IMR-90 (cell line): ENCODE results near the gene YBX2. TPM values are rescaled to one million over a fixed set of nuclear protein-coding genes. Genes with fewer than 3 reads are reported as not detected.

Source experiments
- ATAC-seq: fragments of 200-7000 bp; cut with Tn5 transposase; 2 replicates; pipeline ENCODE4 v1.9.1; 2020; ENCODE audit warnings: low read depth, mild to moderate bottlenecking, moderate library complexity
- BruUV-seq: library from RNA; stranded (reverse); fragments of 400-500 nt; replicated peaks from 2 replicates; lab custom pipeline; 2021; lab: Mats Ljungman, UMichigan
- CTCF ChIA-PET: fragments of 300-600 bp; formaldehyde crosslinking; extraction: SDS; loops from one replicate; lab custom pipeline; 2021; ENCODE audit warnings: antibody characterized with exemption; lab: Yijun Ruan, JAX
- POLR2A ChIA-PET: fragments of 300-600 bp; sonication (Branson Sonifier 250); formaldehyde crosslinking; loops from one replicate; lab custom pipeline; 2022; ENCODE audit warnings: antibody characterized with exemption; ENCODE audit not compliant: unreplicated experiment; lab: Charles Lee
- DNase-seq: peaks from one replicate; pipeline ENCODE4 v3.0.0; 2013
- H2AFZ ChIP-seq: replicated peaks from 2 replicates; pipeline ENCODE3; 2013; ENCODE audit warnings: low read length, mild to moderate bottlenecking; ENCODE audit not compliant: poor library complexity
- H2AK5ac ChIP-seq: 2 replicates; pipeline ENCODE4 v1.6.1; 2013; ENCODE audit warnings: low read depth, low read length, inconsistent platforms
- H2AK9ac ChIP-seq: replicated peaks from 2 replicates; pipeline ENCODE3; 2013; ENCODE audit warnings: mild to moderate bottlenecking, low read depth, low read length, moderate library complexity; ENCODE audit not compliant: poor library complexity
- H2BK120ac ChIP-seq: 2 replicates; pipeline ENCODE4 v1.6.1; 2013; ENCODE audit warnings: low read depth, low read length, inconsistent platforms
- H2BK15ac ChIP-seq: 3 replicates; pipeline ENCODE4 v1.6.1; 2013; ENCODE audit warnings: low read depth, low read length, inconsistent platforms
- H2BK20ac ChIP-seq: 2 replicates; pipeline ENCODE4 v1.6.1; 2013; ENCODE audit warnings: low read depth, mild to moderate bottlenecking, inconsistent platforms, low read length, moderate library complexity
- H2BK5ac ChIP-seq: 2 replicates; pipeline ENCODE4 v1.6.1; 2013; ENCODE audit warnings: mild to moderate bottlenecking, low read depth, low read length, inconsistent platforms; ENCODE audit not compliant: poor library complexity, severe bottlenecking
- H3K14ac ChIP-seq: replicated peaks from 2 replicates; pipeline ENCODE4 v1.6.1; 2013; ENCODE audit warnings: low read depth, low read length, inconsistent platforms
- H3K18ac ChIP-seq: 2 replicates; pipeline ENCODE4 v1.6.1; 2013; ENCODE audit warnings: low read depth, low read length, control low read depth
- H3K23ac ChIP-seq: 2 replicates; pipeline ENCODE4 v1.6.1; 2013; ENCODE audit warnings: low read depth, low read length, inconsistent platforms
- H3K27ac ChIP-seq: 2 replicates; pipeline ENCODE4 v1.5.1; 2013; ENCODE audit warnings: mild to moderate bottlenecking, control low read depth, low read length; ENCODE audit not compliant: insufficient read depth
- H3K27me3 ChIP-seq: 2 replicates; pipeline ENCODE4 v1.6.1; 2013; ENCODE audit warnings: low read length; ENCODE audit not compliant: control insufficient read depth, insufficient read depth
- H3K36me3 ChIP-seq: 2 replicates; pipeline ENCODE4 v1.6.1; 2013; ENCODE audit warnings: low read length, mixed read lengths; ENCODE audit not compliant: control insufficient read depth, insufficient read depth
- H3K4ac ChIP-seq: 2 replicates; pipeline ENCODE4 v1.6.1; 2013; ENCODE audit warnings: low read depth, low read length, inconsistent platforms
- H3K4me1 ChIP-seq: 2 replicates; pipeline ENCODE4 v1.6.1; 2013; ENCODE audit warnings: low read length, mixed read lengths; ENCODE audit not compliant: control insufficient read depth, insufficient read depth
- H3K4me2 ChIP-seq: 2 replicates; pipeline ENCODE4 v1.6.1; 2013; ENCODE audit warnings: low read depth, mild to moderate bottlenecking, control low read depth, low read length, moderate library complexity
- H3K4me3 ChIP-seq: 2 replicates; pipeline ENCODE4 v1.5.1; 2013; ENCODE audit warnings: low read depth, mild to moderate bottlenecking, control low read depth, low read length, moderate library complexity; ENCODE audit not compliant: insufficient read depth
- H3K56ac ChIP-seq: 2 replicates; pipeline ENCODE4 v1.6.1; 2013; ENCODE audit warnings: low read length, inconsistent platforms; ENCODE audit not compliant: insufficient read depth; ENCODE audit errors: extremely low read depth
- H3K79me1 ChIP-seq, 2 experiments: 2 replicates each; pipeline ENCODE4 v1.6.1; 2013; ENCODE audit warnings: low read length in 2 of 2, inconsistent platforms in 1 of 2, low read depth in 1 of 2
- H3K9ac ChIP-seq: 2 replicates; pipeline ENCODE4 v1.6.1; 2013; ENCODE audit warnings: low read depth, low read length, control low read depth
- H3K9me1 ChIP-seq: 2 replicates; pipeline ENCODE4 v1.6.1; 2013; ENCODE audit warnings: low read length, inconsistent platforms; ENCODE audit not compliant: insufficient read depth
- H3K9me3 ChIP-seq: 2 replicates; pipeline ENCODE4 v1.6.1; 2013; ENCODE audit warnings: low read length; ENCODE audit not compliant: control insufficient read depth, insufficient read depth
- H4K20me1 ChIP-seq: 2 replicates; pipeline ENCODE4 v1.6.1; 2013; ENCODE audit warnings: low read length, inconsistent platforms; ENCODE audit not compliant: insufficient read depth
- H4K5ac ChIP-seq: 2 replicates; pipeline ENCODE4 v1.6.1; 2013; ENCODE audit warnings: mild to moderate bottlenecking, low read depth, low read length, control low read depth
- H4K8ac ChIP-seq, 2 experiments: 2 replicates each; pipeline ENCODE4 v1.6.1; 2013; ENCODE audit warnings: low read depth in 2 of 2, low read length in 2 of 2, control low read depth in 1 of 2, inconsistent platforms in 1 of 2
- H4K91ac ChIP-seq: 2 replicates; pipeline ENCODE4 v1.6.1; 2013; ENCODE audit warnings: low read depth, low read length, inconsistent platforms; ENCODE audit not compliant: insufficient read depth
- CHD1 ChIP-seq: IDR thresholded peaks from 2 replicates; pipeline ENCODE4 v1.6.1; 2012; ENCODE audit warnings: low read depth, low read length, improper control_type of control experiment
- WGBS, 2 experiments: methylation state at CpG; one replicate each; pipeline versions ENCODE4 v1.1.5 to v1.1.7; 2013; ENCODE audit warnings: missing lambda C conversion rate in 2 of 2; ENCODE audit not compliant: insufficient read length in 1 of 2; ENCODE audit errors: extremely low coverage in 2 of 2; 5-methylcytosine and 5-hydroxymethylcytosine counted together
- dilution Hi-C: fragments of 300-500 bp; cut with HindIII; formaldehyde crosslinking; loops from one replicate; pipeline ENCODE4 v1.14.3; 2018; ENCODE audit warnings: low sequenced_read_pairs; ENCODE audit not compliant: unreplicated experiment
- in situ Hi-C: fragments of 300-500 bp; cut with MboI; formaldehyde crosslinking; loops from 3 replicates; pipeline ENCODE4 v1.14.3; 2019; ENCODE audit warnings: low sequenced_read_pairs, inconsistent platforms, mixed read lengths
- intact Hi-C: fragments of 100-400 bp; cut with micrococcal nuclease; formaldehyde crosslinking; loops from 2 replicates; pipeline ENCODE4 v1.10.0; 2022
- polyA plus RNA-seq, 3 experiments: library from polyadenylated mRNA; depleted of rRNA; stranded (reverse); fragments of >200 nt; gene quantifications; 2 replicates each; pipeline ENCODE4 v1.2.3, GENCODE V29; 2012; ENCODE audit warnings: low replicate concordance in 1 of 3
- total RNA-seq: library from RNA; depleted of rRNA; stranded (reverse); fragments of >200 nt; gene quantifications from 2 replicates; pipeline ENCODE4 v1.2.3, GENCODE V29; 2012

YBX2 gene
- total and polyA plus RNA-seq, 2 of the 4 experiments (the other 2 are of a cell fraction), result 0.17 TPM; not detected in 1

DNA sequence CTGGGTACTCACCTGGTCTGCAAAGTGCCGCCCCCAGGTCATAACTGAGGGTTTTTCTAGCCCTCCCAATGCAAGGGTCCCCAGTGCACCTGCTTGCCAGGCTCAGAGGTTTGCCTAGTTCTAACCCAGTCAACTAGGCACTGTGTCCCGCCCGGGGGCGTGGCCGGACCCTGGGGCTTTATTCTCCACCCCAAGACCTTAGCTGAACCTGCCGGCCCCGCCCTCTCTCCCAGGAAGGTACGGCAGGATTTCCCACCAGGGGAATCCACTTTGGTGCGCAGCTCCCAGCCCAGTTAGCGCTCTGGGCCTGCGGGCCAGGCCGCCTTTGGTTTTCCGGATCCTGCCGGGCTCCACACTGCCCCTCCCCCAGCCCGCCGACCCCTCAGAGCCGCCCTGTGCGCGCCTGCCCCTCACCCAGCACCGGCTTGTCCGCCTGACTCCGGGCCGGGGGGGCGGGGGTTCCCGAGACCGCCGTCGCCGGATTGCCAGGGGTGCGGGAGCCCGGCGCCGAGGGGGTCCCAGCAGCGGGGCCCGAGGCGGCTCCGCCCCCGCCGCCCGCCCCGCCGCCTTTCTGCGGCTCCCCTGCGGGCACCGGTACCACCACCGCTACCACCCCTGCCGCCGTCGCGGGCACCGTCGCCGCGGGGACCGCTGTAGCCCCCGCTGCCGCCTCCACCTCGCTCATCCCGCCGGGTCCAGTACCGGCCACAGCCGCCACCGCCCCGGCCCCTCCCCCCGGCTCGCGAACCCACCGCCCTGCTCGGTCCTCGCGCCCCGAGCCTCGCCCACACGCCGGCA is 424 bp downstream of the YBX2 start:
- no peak overlapping the region for H3K56ac ChIP-seq
- H3K4me3 ChIP-seq, result no peak overlapping the region
- H2AK9ac ChIP-seq, result no peak overlapping the region
- H3K9me1 ChIP-seq, result no peaks in the 10 kb centered on the region; the same call in 1 of the 2 replicates
- peaks cover 3% of the 10 kb centered on the region for H3K4me1 ChIP-seq
- no peak overlapping the region for H3K14ac ChIP-seq
- no peak overlapping the region for H2BK15ac ChIP-seq
- H4K20me1 ChIP-seq, result 0 out of 2 replicates have a peak, but pooled peaks cover 3% of the 10 kb centered on the region
- BruUV-seq, result no TSS peak
- no peaks in the 10 kb centered on the region; the same call in 1 of the 2 replicates for H3K9me3 ChIP-seq
- no peak overlapping the region for H3K9ac ChIP-seq
- no peak for DNase-seq
- CTCF ChIA-PET, result no interaction called here
- no peak overlapping the region for H2BK5ac ChIP-seq
- H2BK120ac ChIP-seq, result no peak overlapping the region
- intact Hi-C loops, result no loop called here
- TF ChIP-seq CHD1, result no peak
- no peak overlapping the region for H4K91ac ChIP-seq
- POLR2A ChIA-PET, result no interaction called here
- no peak overlapping the region for H2BK20ac ChIP-seq
- H3K27ac ChIP-seq, result no peak overlapping the region
- no peak overlapping the region for H4K5ac ChIP-seq
- H3K27me3 ChIP-seq, result peaks cover 57% of the 10 kb centered on the region
- 8% methylated on average over 20 of the region's 75 CpGs; no CpG with 5 or more reads in 1 of the 2 experiments for whole genome bisulfite sequencing, 2 experiments
- in situ Hi-C loops, result no loop called here
- H4K8ac ChIP-seq, result no peak overlapping the region
- H3K4ac ChIP-seq, result no peak overlapping the region
- H3K36me3 ChIP-seq, result no peaks in the 10 kb centered on the region
- no peak for ATAC-seq
- dilution Hi-C loops, result no loop called here
- peak overlapping the region; percentile 63 for H2AFZ ChIP-seq
- H3K4me2 ChIP-seq, result no peak overlapping the region
- H3K18ac ChIP-seq, result no peak overlapping the region
- H2AK5ac ChIP-seq, result no peak overlapping the region
- no peaks in the 10 kb centered on the region for H3K79me1 ChIP-seq
- no peak overlapping the region for H3K23ac ChIP-seq
